HepG2 (cell line): ENCODE measurements around the gene SEMA3F. TPM values are rescaled to one million over a fixed set of nuclear protein-coding genes. Genes with fewer than 3 reads are reported as not detected.
A peak's percentile ranks its signal among the peaks of the same experiment; 100 is the strongest.

Source experiments
- ATAC-seq: fragments of 200-7000 bp; cut with Tn5 transposase; 3 replicates; pipeline ENCODE4 v1.9.1; 2020; ENCODE audit warnings: mild to moderate bottlenecking, moderate library complexity
- BruUV-seq: library from RNA; stranded (reverse); fragments of 400-500 nt; replicated peaks from 2 replicates; lab custom pipeline; 2021; lab: Mats Ljungman, UMichigan
- CTCF ChIA-PET: fragments of 300-600 bp; formaldehyde crosslinking; extraction: SDS; loops from one replicate; lab custom pipeline; 2021; ENCODE audit warnings: low total read pairs, inconsistent platforms, low intra/inter-chr PET ratio; lab: Yijun Ruan, JAX
- POLR2A ChIA-PET: fragments of 350-600 bp; sonication (Branson Sonifier 250); formaldehyde crosslinking; loops from one replicate; lab custom pipeline; 2020; ENCODE audit warnings: antibody characterized with exemption, inconsistent platforms; lab: Yijun Ruan, JAX
- DNase-seq: peaks from one replicate; pipeline ENCODE4 v3.0.0-alpha.2; 2015; ENCODE audit warnings: low spot score
- FAIRE-seq: peaks from 3 replicates; lab custom pipeline; 2011; peaks lifted over from hg19 to GRCh38; lab: Jason Lieb, UNC
- H2AFZ ChIP-seq: one replicate; pipeline ENCODE4 v1.6.1; 2011; ENCODE audit warnings: low read length, inconsistent platforms
- H3K27ac ChIP-seq: fragments of 300-600 bp; 3 replicates; pipeline ENCODE4 v1.8.0; 2011; ENCODE audit warnings: mixed run types, mild to moderate bottlenecking, mixed read lengths, low read length, inconsistent platforms; ENCODE audit not compliant: insufficient read depth; ENCODE audit errors: extremely low read length
- H3K27me3 ChIP-seq, 2 experiments: fragments of 200-600 bp in 1 of 2; 2 replicates in 1 of 2; 3 replicates in 1 of 2; pipeline versions ENCODE4 v1.6.0 to v1.8.0; 2011; ENCODE audit warnings: low read length in 2 of 2, mild to moderate bottlenecking in 2 of 2, moderate library complexity in 2 of 2, inconsistent platforms in 1 of 2; ENCODE audit not compliant: insufficient read depth in 2 of 2, control insufficient read depth in 1 of 2
- H3K36me3 ChIP-seq, 2 experiments: fragments of 200-600 bp in 1 of 2; replicated peaks in 1 of 2; 2 replicates in 1 of 2; 3 replicates in 1 of 2; pipeline versions ENCODE4 v1.5.1 to v1.8.0; 2011; ENCODE audit warnings: low read length in 2 of 2, inconsistent platforms in 1 of 2; ENCODE audit not compliant: insufficient read depth in 2 of 2, control insufficient read depth in 1 of 2
- H3K4me1 ChIP-seq: 2 replicates; pipeline ENCODE4 v1.5.1; 2012; ENCODE audit warnings: low read length, inconsistent platforms; ENCODE audit not compliant: insufficient read depth
- H3K4me2 ChIP-seq: 2 replicates; pipeline ENCODE4 v1.6.0; 2011; ENCODE audit warnings: low read depth, low read length, inconsistent platforms
- H3K4me3 ChIP-seq, 3 experiments: fragments of 200-600 bp in 1 of 3; sonication (generic), shearing (Covaris generic) in 1 of 3; replicated peaks in 1 of 3; 2 replicates each; pipeline ENCODE4 v1.5.1; 2011 to 2016; ENCODE audit warnings: low read length in 3 of 3, inconsistent platforms in 2 of 3, low read depth in 2 of 3, mild to moderate bottlenecking in 2 of 3, control low read depth in 1 of 3, mixed read lengths in 1 of 3; ENCODE audit not compliant: insufficient read depth in 1 of 3
- H3K79me2 ChIP-seq: one replicate; pipeline ENCODE4 v1.6.1; 2011; ENCODE audit warnings: low read length, inconsistent platforms; ENCODE audit not compliant: insufficient read depth
- H3K9ac ChIP-seq: 2 replicates; pipeline ENCODE4 v1.6.0; 2011; ENCODE audit warnings: mild to moderate bottlenecking, low read depth, low read length, inconsistent platforms; ENCODE audit not compliant: insufficient read depth
- H3K9me3 ChIP-seq: 2 replicates; pipeline ENCODE4 v1.5.1; 2012; ENCODE audit warnings: mild to moderate bottlenecking, low read length
- H4K20me1 ChIP-seq: 2 replicates; pipeline ENCODE4 v1.6.0; 2011; ENCODE audit warnings: inconsistent platforms, mild to moderate bottlenecking, low read length, moderate library complexity; ENCODE audit not compliant: insufficient read depth
- BCL6 ChIP-seq: IDR thresholded peaks from 2 replicates; pipeline ENCODE4 v1.6.1; 2016; ENCODE audit warnings: missing genetic modification reagents, missing compliant biosample characterization
- DR1 ChIP-seq: sonication (generic); formaldehyde crosslinking; IDR thresholded peaks from 2 replicates; pipeline ENCODE4 v1.8.0; 2021; ENCODE audit warnings: mild to moderate bottlenecking, missing genetic modification reagents, inconsistent platforms
- EEA1 ChIP-seq: sonication (generic); formaldehyde crosslinking; IDR thresholded peaks from 2 replicates; pipeline ENCODE4 v1.5.1; 2020; ENCODE audit warnings: mild to moderate bottlenecking, missing genetic modification reagents, borderline replicate concordance
- KMT2A ChIP-seq: sonication (generic); formaldehyde crosslinking; IDR thresholded peaks from 2 replicates; pipeline ENCODE4 v1.4.0; 2020; ENCODE audit warnings: missing genetic modification reagents
- POGZ ChIP-seq: sonication (generic); formaldehyde crosslinking; IDR thresholded peaks from 2 replicates; pipeline ENCODE4 v1.4.0; 2020; ENCODE audit warnings: mild to moderate bottlenecking, missing genetic modification reagents
- SP5 ChIP-seq: IDR thresholded peaks from 2 replicates; pipeline ENCODE4 v1.6.1; 2016; ENCODE audit warnings: low read depth, borderline replicate concordance
- TOE1 ChIP-seq: sonication (generic); formaldehyde crosslinking; IDR thresholded peaks from 2 replicates; pipeline ENCODE4 v1.4.0; 2020; ENCODE audit warnings: mild to moderate bottlenecking, missing genetic modification reagents
- ZFX ChIP-seq: sonication (generic); formaldehyde crosslinking; IDR thresholded peaks from 2 replicates; pipeline ENCODE4 v1.4.0; 2020; ENCODE audit warnings: mild to moderate bottlenecking, low read depth, missing genetic modification reagents, moderate library complexity
- ZKSCAN8 ChIP-seq: IDR thresholded peaks from 2 replicates; pipeline ENCODE4 v1.6.1; 2016; ENCODE audit warnings: borderline replicate concordance, missing genetic modification reagents, missing compliant biosample characterization
- ZNF138 ChIP-seq: sonication (generic); formaldehyde crosslinking; IDR thresholded peaks from 2 replicates; pipeline ENCODE4 v1.5.0; 2020; ENCODE audit warnings: mild to moderate bottlenecking, low read depth, missing genetic modification reagents
- ZNF354B ChIP-seq: sonication (generic); formaldehyde crosslinking; IDR thresholded peaks from 2 replicates; pipeline ENCODE4 v1.8.0; 2022; ENCODE audit warnings: mild to moderate bottlenecking, missing genetic modification reagents
- WGBS: methylation state at CpG from one replicate; pipeline ENCODE4 v1.1.6; 2017; ENCODE audit warnings: low lambda C conversion rate; 5-methylcytosine and 5-hydroxymethylcytosine counted together
- in situ Hi-C: cut with HindIII; loops from 2 replicates; pipeline ENCODE4 v1.10.0; 2017; ENCODE audit warnings: low pct_unique_long_range_greater_than_20kb; ENCODE audit not compliant: extremely low pct_ligation_motif_present
- intact Hi-C: fragments of 100-400 bp; cut with micrococcal nuclease; formaldehyde crosslinking; loops from one replicate; pipeline ENCODE4 v1.10.0; 2022; ENCODE audit not compliant: unreplicated experiment
- polyA plus RNA-seq, 8 experiments: library from polyadenylated mRNA; depleted of rRNA in 3 of 8; stranded (reverse) in 7 of 8; unstranded in 1 of 8; fragments of >200 nt; fragmentation: Illumina TruSeq in 4 of 8; extraction: Trizol in 4 of 8; gene quantifications; 2 replicates each; pipeline versions ENCODE4 v1.2.1 to v1.2.3, GENCODE V29; 2011 to 2016; ENCODE audit warnings: low read depth in 4 of 8, missing spikeins in 1 of 8, mixed read lengths in 1 of 8; ENCODE audit not compliant: insufficient read depth in 1 of 8
- total RNA-seq, 5 experiments: library from RNA; depleted of rRNA; stranded (reverse); fragments of >200 nt; fragmentation: Illumina TruSeq; extraction: Trizol; gene quantifications; 2 replicates each; pipeline ENCODE4 v1.2.3, GENCODE V29; 2016; ENCODE audit warnings: low read depth in 1 of 5
- TF ChIP-seq, protein P1 (sequence below): sonication (generic); formaldehyde crosslinking; IDR thresholded peaks from 2 replicates; pipeline ENCODE4 v1.8.0; 2022; ENCODE audit warnings: missing genetic modification reagents, mild to moderate bottlenecking, moderate library complexity, borderline replicate concordance
- TF ChIP-seq, protein P2 (sequence below): sonication (generic); formaldehyde crosslinking; IDR thresholded peaks from 2 replicates; pipeline ENCODE4 v1.5.1; 2020; ENCODE audit warnings: missing genetic modification reagents, mild to moderate bottlenecking, borderline replicate concordance
- TF ChIP-seq, protein P3 (sequence below): sonication (generic); formaldehyde crosslinking; IDR thresholded peaks from 2 replicates; pipeline ENCODE4 v1.9.0; 2021; ENCODE audit warnings: missing genetic modification reagents, borderline replicate concordance
- TF ChIP-seq, protein P4 (sequence below): sonication (generic); formaldehyde crosslinking; IDR thresholded peaks from 2 replicates; pipeline ENCODE4 v1.8.0; 2022; ENCODE audit warnings: missing genetic modification reagents, low read depth, mild to moderate bottlenecking, borderline replicate concordance

SEMA3F gene
- total and polyA plus RNA-seq, 2 of the 13 experiments (the other 11 are each of a cell fraction or from before 2014, with no cell fraction given): 7.6 to 17.2 TPM

DNA sequence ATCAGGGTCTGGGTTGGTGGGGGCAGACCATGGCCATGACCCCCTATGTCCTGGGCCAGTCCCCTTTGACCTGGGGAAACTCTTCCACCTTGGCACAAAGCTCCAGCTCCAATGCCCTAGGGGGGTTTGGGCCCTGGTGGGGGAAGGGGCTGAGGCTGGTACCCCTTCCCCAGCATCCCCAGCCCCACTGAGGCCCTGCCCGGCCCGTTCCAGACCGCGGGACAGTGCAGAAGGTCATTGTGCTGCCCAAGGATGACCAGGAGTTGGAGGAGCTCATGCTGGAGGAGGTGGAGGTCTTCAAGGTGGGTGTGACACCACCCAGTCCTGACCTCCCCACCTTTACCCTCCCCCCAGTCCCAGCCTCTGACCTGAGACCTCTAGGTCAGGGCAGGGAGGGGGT, 30.1 kb downstream of the SEMA3F start (continued):
- TF ChIP-seq, protein P1, sequence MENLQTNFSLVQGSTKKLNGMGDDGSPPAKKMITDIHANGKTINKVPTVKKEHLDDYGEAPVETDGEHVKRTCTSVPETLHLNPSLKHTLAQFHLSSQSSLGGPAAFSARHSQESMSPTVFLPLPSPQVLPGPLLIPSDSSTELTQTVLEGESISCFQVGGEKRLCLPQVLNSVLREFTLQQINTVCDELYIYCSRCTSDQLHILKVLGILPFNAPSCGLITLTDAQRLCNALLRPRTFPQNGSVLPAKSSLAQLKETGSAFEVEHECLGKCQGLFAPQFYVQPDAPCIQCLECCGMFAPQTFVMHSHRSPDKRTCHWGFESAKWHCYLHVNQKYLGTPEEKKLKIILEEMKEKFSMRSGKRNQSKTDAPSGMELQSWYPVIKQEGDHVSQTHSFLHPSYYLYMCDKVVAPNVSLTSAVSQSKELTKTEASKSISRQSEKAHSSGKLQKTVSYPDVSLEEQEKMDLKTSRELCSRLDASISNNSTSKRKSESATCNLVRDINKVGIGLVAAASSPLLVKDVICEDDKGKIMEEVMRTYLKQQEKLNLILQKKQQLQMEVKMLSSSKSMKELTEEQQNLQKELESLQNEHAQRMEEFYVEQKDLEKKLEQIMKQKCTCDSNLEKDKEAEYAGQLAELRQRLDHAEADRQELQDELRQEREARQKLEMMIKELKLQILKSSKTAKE (CRISPR knock-in tag): no peak
- TF ChIP-seq, protein P2, sequence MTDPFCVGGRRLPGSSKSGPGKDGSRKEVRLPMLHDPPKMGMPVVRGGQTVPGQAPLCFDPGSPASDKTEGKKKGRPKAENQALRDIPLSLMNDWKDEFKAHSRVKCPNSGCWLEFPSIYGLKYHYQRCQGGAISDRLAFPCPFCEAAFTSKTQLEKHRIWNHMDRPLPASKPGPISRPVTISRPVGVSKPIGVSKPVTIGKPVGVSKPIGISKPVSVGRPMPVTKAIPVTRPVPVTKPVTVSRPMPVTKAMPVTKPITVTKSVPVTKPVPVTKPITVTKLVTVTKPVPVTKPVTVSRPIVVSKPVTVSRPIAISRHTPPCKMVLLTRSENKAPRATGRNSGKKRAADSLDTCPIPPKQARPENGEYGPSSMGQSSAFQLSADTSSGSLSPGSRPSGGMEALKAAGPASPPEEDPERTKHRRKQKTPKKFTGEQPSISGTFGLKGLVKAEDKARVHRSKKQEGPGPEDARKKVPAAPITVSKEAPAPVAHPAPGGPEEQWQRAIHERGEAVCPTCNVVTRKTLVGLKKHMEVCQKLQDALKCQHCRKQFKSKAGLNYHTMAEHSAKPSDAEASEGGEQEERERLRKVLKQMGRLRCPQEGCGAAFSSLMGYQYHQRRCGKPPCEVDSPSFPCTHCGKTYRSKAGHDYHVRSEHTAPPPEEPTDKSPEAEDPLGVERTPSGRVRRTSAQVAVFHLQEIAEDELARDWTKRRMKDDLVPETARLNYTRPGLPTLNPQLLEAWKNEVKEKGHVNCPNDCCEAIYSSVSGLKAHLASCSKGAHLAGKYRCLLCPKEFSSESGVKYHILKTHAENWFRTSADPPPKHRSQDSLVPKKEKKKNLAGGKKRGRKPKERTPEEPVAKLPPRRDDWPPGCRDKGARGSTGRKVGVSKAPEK: no peak
- TF ChIP-seq ZFX (CRISPR knock-in tag) (no peak), SP5 (no peak), EEA1 (no peak), BCL6 (CRISPR knock-in tag) (no peak), ZNF138 (CRISPR knock-in tag) (no peak)

DNA sequence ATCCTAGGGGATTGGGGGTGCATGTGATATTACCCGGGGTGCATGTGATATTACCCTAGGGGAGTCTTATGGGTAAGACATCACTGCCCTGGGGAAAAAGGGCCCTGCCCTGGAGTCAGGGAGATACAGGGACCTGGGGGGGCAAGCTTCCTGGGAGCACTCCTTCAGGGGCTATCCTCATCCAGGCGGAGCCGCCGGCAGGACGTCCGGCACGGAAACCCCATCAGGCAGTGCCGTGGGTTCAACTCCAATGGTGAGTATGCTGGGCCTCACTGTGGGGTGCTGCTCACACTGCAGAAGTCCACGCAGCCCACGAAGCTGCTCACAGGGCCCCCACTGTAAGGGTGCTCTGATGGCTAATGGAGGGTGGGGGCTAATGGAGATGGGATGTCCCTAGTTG, 31.0 kb downstream of the SEMA3F start:
- CTCF ChIA-PET: no interaction called here
- 100% methylated on average over 3 of the region's 10 CpGs for WGBS
- in situ Hi-C loops (loop anchor here (5.0 kb wide), 1 partner anchor 64 kb away; no protein-coding TSS in a partner anchor), intact Hi-C loops (no loop called here)
- TF ChIP-seq POGZ (CRISPR knock-in tag) (no peak), TOE1 (CRISPR knock-in tag) (no peak), ZNF354B (CRISPR knock-in tag) (no peak), DR1 (CRISPR knock-in tag) (no peak), KMT2A (CRISPR knock-in tag) (no peak), ZKSCAN8 (CRISPR knock-in tag) (no peak)
- TF ChIP-seq, protein P3, sequence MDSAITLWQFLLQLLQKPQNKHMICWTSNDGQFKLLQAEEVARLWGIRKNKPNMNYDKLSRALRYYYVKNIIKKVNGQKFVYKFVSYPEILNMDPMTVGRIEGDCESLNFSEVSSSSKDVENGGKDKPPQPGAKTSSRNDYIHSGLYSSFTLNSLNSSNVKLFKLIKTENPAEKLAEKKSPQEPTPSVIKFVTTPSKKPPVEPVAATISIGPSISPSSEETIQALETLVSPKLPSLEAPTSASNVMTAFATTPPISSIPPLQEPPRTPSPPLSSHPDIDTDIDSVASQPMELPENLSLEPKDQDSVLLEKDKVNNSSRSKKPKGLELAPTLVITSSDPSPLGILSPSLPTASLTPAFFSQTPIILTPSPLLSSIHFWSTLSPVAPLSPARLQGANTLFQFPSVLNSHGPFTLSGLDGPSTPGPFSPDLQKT (CRISPR knock-in tag): no peak
- TF ChIP-seq, protein P4, sequence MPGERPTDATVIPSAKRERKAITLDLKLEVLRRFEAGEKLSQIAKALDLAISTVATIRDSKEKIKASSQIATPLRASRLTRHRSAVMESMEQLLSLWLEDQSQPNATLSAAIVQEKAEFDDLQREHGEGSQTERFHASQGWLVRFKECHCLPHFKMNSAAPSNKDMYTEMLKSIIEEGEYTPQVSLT (CRISPR knock-in tag): no peak
- POLR2A ChIA-PET: interaction anchor here (1.2 kb wide), 1 partner anchor 14 kb away, joined by 4 read pairs; no protein-coding TSS in a partner anchor
- no peak overlapping the region for H3K27ac ChIP-seq
- H3K4me2 ChIP-seq: no peak overlapping the region
- no peak overlapping the region for H3K4me3 ChIP-seq
- H3K9me3 ChIP-seq: no peaks in the 10 kb centered on the region
- FAIRE-seq (no peak), ATAC-seq (no peak), DNase-seq (no peak)
- H3K36me3 ChIP-seq: peaks cover 0 to 9% of the 10 kb centered on the region in 2 experiments; a peak in 2 of 5 replicates
- H3K79me2 ChIP-seq: no peaks in the 10 kb centered on the region
- H2AFZ ChIP-seq: no peak overlapping the region
- no peak overlapping the region for H3K9ac ChIP-seq
- H3K4me1 ChIP-seq: peaks cover 11% of the 10 kb centered on the region; the same call in 1 of the 2 replicates
- H4K20me1 ChIP-seq: no peaks in the 10 kb centered on the region
- TSS peak; percentile 11 for BruUV-seq
- no peaks in the 10 kb centered on the region for H3K27me3 ChIP-seq
